HG03039 (cell line): ENCODE data around the gene LZTR1.
"Not testable (repeated sequence)": the region's sequence is repeated elsewhere in the genome, so short reads cannot be mapped to it uniquely, and the experiment has no call there.

ENCODE experiments used
- ATAC-seq: cut with Tn5 transposase; IDR thresholded peaks from one replicate; pipeline ENCODE4 v1.9.1; 2021; ENCODE audit warnings: mild to moderate bottlenecking, moderate library complexity; ENCODE audit not compliant: unreplicated experiment

LZTR1 gene

DNA sequence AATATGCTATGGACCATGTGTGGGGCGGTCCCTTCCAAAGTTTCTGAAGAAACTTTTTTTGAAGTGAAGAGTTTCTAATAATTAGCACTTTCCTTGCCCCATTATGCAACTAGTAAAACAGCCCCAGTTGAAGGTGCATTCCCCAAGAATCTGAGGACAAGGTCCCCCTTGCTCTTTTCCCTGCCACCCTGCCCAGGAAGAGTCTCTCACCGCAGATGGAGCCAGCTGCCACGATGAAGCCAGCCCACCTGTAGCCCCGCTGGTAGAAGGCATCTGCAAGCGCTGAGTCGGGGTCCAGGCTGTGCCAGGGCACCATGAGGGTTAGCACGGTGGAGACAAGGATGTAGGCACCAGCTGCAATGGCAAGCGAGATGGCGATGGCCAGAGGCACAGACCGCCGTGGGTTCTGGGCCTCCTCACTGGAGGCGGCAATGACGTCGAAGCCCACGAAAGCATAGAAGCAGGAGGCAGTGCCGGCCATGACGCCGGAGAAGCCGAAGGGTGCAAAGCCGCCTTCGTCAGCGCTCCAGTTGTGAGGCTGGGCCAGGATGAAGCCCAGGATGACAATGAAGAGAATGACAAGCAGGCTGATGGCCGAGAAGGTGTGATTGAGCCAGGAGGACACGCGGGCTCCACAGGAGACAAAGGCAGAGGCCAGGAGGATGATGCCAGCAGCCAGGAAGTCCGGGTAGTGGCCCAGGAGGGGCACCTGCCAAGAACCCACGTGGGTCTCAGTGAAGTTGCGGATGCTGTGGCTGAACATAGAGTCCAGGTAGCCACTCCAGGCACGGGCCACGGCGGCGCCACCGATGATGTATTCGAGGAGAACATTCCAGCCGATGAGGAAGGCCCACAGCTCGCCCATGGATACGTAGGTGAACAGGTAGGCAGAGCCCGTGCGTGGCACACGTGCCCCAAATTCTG lies 48.8 kb downstream of the LZTR1 start:
- ATAC-seq, result no peak

- ATAC-seq, result no peak
Observed at GRCh38 chr22:21031545-21032036, 49.5 kb downstream of the LZTR1 start.

DNA sequence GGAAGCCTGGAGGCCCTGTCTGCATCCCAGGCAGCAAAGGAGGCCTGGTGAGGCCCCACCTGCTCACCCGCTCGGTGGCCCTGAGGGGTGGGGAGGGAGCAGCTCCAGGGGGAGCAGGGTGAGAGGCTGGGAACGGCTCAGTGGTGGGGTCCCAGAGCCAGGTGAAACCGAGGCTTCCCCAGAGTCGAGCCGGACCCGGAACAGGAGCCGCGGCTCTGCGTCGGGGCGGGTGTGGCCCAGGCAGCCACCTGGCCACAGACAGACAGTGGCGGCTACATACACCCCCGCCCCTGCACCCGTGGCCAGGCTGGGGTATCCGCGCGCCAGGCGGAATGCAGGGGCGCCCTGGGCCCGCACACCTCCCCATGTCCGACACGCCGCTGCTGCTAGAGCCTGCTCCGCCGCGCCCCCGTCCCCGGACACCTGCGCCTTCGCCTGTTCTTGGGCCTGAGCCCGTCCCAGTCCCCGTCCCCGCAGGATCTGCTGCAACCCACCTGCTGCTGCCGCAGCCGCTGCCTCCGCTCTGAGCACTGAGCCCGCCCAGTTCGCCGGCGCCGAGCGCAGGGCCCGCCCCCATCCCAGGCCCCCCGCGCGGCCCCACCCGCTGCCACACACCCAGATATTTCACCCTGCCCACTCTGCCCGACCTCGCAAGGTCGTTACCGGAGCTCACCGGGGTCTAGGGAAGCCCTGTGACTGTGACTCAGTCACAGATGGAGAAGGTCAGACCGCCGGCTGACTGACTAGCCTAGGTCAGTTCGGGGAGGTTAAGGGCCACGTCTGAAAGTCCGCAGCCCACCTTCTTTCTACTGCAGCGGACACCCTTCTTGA lies 50.2 kb downstream of the LZTR1 start, which contains the start of gene SLC7A4:
TSS of gene SLC7A4 (minus strand) at position 525 of the 831 bp plus-strand sequence. CDS start 749 bp downstream, outside the sequence.
- ATAC-seq, result no peak

GRCh38 chr22:21032868-21033688 lies 51.0 kb downstream of the LZTR1 start:
- no peak for ATAC-seq

DNA sequence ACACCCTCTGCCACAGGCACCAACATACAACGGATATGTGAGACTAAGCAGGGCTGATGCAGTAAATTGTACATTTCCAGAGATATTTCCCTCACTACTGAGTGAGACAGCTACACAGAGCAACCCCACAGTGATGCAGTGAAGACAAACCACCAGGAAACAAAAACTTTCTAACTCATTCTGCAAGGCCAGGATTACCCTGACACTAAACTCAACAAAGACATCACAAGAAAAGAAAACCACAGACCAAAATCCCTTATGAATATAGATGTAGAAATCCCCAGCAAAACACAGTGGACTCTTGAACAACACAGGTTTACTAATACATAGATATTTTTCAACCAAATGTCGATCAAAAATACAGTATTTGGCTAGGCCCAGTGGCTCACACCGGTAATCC lies 51.8 kb downstream of the LZTR1 start:
- no peak for ATAC-seq

DNA sequence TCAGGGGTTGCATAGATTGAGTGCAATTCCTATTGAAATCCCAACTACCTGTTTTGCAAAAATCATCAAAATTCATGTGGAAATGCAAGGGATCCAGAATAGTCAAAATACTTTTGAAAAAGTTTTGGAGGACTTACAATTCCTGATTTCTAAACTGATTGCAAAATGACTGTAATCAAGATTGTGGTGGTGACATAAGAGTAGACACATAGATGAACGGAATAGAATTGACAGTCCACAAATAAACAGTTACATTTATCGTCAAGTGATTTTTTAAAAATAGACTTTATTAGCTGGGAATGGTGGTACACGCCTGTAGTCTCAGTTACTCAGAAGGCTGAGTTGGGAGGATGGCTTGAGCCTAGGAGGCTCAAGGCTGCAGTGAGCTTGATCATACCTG lies 52.9 kb downstream of the LZTR1 start:
- ATAC-seq, result no peak

- no peak for ATAC-seq
Observed at GRCh38 chr22:21038405-21038804, 56.3 kb downstream of the LZTR1 start.

DNA sequence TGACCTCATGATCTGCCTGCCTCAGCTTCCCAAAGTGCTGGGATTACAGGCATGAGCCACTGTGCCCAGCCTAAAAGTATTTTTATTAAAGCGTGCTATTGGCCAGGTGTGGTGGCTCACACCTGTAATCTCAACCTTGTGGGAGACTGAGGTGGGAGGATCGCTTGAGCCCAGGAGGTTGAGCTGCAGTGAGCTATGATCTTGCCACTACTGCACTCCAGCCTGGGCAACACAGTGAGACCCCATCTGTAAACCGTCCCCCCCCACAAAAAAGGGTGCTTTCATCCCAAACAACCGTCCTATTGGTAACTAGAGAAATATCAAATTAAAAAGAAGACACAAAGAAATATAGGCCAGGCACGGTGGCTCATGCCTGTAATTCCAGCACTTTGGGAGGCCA lies 57.1 kb downstream of the LZTR1 start:
- ATAC-seq, result not testable (repeated sequence)

DNA sequence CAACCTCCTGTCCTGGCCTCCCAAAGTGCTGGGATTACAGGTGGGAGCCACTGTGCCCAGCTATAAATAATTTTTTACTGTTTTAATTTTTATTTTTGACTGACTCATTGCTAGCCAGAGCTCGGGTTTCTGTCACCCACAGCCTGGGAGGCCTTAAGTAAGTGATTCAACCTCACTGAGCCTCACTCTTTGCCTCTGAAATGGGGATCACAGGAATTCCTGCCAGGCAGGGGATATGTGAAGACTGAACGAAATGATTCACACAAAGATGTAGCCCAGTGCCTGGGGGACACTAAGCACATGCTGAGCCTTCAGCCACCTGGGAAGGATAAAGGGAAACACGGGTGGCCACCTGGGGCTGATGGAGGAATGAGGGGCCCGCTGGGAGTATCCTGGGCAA lies 59.8 kb downstream of the LZTR1 start:
- ATAC-seq, result no peak

GRCh38 chr22:21042978-21043859 lies 61.1 kb downstream of the LZTR1 start:
- ATAC-seq, result no peak

DNA sequence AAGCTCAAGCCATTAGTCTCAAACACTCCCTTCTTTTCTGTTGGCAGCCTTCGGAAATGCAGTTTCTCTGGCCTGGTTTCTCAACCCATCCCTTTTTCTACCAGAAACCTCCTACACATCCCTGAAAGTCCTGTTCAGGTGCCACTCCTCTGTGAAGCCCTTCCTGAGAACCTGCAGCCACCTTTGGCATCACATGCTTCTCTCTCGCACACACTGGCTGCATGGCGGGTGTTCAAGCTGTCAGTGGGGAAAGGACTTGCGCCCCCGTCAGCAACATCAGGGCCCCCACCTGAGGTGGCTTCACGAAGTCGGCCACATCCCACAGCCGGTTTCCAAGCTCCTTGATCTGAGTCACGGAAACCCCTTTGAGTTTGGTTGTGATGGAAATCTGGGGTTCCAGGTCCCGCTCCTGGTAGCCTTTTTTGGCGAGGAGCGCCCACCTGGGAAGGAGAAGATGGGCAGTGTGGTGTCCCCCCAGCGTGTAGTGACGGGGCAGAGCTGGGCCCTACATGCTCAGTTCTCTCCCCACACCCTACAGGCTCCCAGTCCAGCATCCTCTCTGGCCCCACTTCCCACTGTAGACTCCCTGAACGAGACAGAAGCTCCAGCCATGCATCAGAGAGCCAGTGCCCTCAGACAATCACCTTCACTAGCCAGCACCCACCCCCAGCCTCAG lies 61.9 kb downstream of the LZTR1 start:
- no peak for ATAC-seq

GRCh38 chr22:21044931-21045584 lies 63.0 kb downstream of the LZTR1 start:
- no peak for ATAC-seq

DNA sequence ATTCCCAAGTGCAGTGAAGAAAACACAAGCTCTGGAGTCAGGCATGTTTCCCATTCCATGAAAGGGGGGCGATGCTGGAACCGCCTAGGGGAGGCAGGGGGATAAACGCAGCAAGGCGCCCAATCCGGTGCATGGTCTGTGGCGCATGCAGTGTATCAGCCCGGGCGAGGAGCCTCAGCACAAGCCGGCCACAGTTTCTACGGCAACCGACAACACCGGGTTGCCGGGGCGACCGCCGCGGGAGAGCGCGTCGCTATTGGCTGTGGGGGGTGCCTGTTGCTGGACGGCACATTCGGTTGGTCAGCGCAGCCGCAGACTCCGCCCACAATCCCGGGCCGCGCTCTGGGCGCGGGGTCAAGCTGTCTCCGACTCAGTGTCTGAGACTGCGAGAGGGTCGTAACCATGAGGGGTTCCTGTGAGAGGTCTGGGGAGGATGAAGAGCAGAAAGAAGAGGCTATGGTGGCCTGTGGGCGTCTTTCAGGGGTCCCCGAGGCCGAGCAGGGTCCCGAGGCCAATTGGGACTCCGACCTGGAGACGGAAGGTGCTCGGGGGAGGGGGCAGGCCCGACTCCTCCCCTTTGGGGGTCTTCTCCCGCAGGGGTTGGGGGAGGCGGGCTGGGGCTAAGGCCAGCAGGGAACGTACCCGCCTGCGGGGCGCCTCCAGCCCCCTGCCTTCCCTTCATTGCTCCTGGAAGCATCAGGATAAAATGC lies 63.6 kb downstream of the LZTR1 start, which contains the start of gene LRRC74B:
TSS of gene LRRC74B (plus strand) at position 362 of the 710 bp plus-strand sequence. CDS start at position 403, 41 bp downstream.
- no peak for ATAC-seq

GRCh38 chr22:21047035-21047661 lies 65.1 kb downstream of the LZTR1 start:
- ATAC-seq, result no peak

DNA sequence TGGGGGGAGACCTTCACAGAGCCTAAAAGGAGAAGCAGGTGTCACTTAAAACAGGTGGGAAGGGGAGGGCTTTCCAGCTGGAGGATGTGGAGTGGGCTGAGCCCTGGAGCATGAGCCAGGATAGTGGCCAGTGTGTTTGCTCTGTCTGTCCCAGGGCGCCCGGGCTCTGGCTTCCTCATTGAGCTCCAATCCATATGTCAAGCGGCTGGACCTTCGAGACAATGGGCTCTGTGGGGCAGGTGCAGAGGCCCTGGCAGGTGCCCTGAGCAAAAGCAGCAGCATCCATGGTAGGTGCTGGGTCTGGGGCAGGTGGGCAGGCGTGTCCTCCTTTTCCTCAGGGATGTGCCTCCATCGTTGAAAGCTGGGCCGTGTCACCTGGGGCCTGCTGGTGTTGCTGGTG lies 65.6 kb downstream of the LZTR1 start:
- ATAC-seq, result no peak

DNA sequence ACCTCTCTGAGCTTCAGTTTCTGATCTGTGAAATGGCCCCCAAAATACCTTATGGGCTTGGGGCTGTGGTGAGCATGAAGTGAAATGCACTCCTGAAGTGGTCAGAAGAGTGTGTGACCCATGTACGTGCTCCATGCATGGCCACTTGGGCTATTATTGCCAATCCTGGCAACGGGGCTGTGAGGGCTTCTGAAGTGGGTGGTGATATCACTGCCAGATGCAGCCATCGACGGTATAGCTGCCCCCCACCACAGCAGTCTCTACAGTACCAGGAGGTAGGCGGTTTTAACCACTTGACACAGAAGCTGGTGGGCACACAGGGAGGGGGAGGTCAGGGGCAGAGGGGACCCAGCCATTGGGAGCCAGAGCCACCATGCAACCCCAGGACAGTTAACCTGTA lies 66.4 kb downstream of the LZTR1 start:
- ATAC-seq, result not testable (repeated sequence)
